ENCODE results near the gene KIF12.

DNA sequence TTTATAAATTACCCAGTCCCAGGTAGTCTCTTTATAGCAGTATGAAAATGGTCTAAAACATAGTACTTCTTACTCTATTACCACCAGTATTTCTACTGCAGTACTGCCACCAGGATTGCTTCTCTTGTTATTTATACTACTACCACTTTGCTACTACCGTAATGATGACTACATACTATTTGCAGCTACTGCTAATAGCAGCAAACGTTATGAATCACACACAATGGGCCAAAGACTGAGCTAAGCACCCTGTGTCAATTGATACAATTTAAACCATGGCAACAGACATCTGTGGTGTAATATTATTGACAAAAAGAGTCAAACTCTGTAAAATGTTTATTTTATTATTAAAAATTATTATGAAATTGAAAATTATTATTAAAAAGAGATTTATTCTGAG is 15.3 kb upstream of the KIF12 start:
- TF ChIP-seq POLR2A (IDR thresholded peaks at IDR 0.05; ENCODE audit: low read depth, low read length): no peak
- TF ChIP-seq POLR2AphosphoS5 (IDR thresholded peaks at IDR 0.05; ENCODE audit: low read depth, low read length): no peak

Data from GM12892 (cell line).